B cell (primary cell): ENCODE measurements around the gene TRAF3. TPM values are rescaled to one million over a fixed set of nuclear protein-coding genes. Genes with fewer than 3 reads are reported as not detected.
A peak's percentile ranks its signal among the peaks of the same experiment; 100 is the strongest.

Experiments used
- ATAC-seq: fragments of 200-7000 bp; cut with Tn5 transposase; one replicate; pipeline ENCODE4 v1.10.0; 2021; ENCODE audit warnings: low read depth, mild to moderate bottlenecking, moderate number of reproducible peaks, moderate library complexity
- CTCF ChIA-PET: fragments of 350-600 bp; sonication (Branson Sonifier 250); formaldehyde crosslinking; loops from one replicate; lab custom pipeline; 2021; ENCODE audit warnings: antibody characterized with exemption, inconsistent platforms; lab: Charles Lee
- POLR2A ChIA-PET: fragments of 350-600 bp; sonication (Branson Sonifier 250); formaldehyde crosslinking; loops from one replicate; lab custom pipeline; 2021; ENCODE audit warnings: antibody characterized with exemption; lab: Charles Lee
- DNase-seq: peaks from one replicate; pipeline ENCODE4 v3.0.0; 2013
- H2AFZ ChIP-seq: 2 replicates; pipeline ENCODE4 v1.6.1; 2012; ENCODE audit warnings: mild to moderate bottlenecking, low read depth, low read length; ENCODE audit not compliant: insufficient read depth, poor library complexity, severe bottlenecking
- H3K27ac ChIP-seq, 2 donors: 1 replicate in 1 of 2; 2 replicates in 1 of 2; pipeline ENCODE4 v1.5.1; 2012 to 2013; ENCODE audit warnings: low read length in 2 of 2, mild to moderate bottlenecking in 2 of 2, moderate library complexity in 1 of 2
- H3K27me3 ChIP-seq, 4 experiments: fragments of 200-600 bp in 1 of 4; sonication (generic) in 1 of 4; replicated peaks in 1 of 4; 1 replicate in 2 of 4; 2 replicates in 2 of 4; pipeline versions ENCODE4 v1.6.1 to v1.7.0; 2013 to 2016; ENCODE audit warnings: low read length in 3 of 4, mild to moderate bottlenecking in 2 of 4, mixed read lengths in 1 of 4, moderate library complexity in 1 of 4; ENCODE audit not compliant: insufficient read depth in 4 of 4, control insufficient read depth in 3 of 4; ENCODE audit errors: control extremely low read depth in 1 of 4
- H3K36me3 ChIP-seq, 2 experiments: replicated peaks in 1 of 2; 1 replicate in 1 of 2; 2 replicates in 1 of 2; pipeline versions ENCODE4 v1.6.1 to v1.7.1; 2013; ENCODE audit warnings: low read length in 1 of 2; ENCODE audit not compliant: insufficient read depth in 2 of 2, control insufficient read depth in 1 of 2; ENCODE audit errors: control extremely low read depth in 1 of 2, extremely low read depth in 1 of 2
- H3K4me1 ChIP-seq, 2 donors: fragments of 200-600 bp in 1 of 2; sonication (generic) in 1 of 2; 1 replicate in 1 of 2; 2 replicates in 1 of 2; pipeline versions ENCODE4 v1.5.1 to v1.6.1; 2013 to 2017; ENCODE audit warnings: low read length in 2 of 2; ENCODE audit not compliant: control insufficient read depth in 2 of 2, insufficient read depth in 2 of 2
- H3K4me2 ChIP-seq: replicated peaks from 2 replicates; pipeline ENCODE3; 2012; ENCODE audit warnings: mild to moderate bottlenecking, low read depth, low read length; ENCODE audit not compliant: poor library complexity, severe bottlenecking
- H3K4me3 ChIP-seq, 5 experiments: fragments of 200-600 bp in 1 of 5; sonication (generic) in 1 of 5; 1 replicate in 3 of 5; 2 replicates in 2 of 5; pipeline versions ENCODE4 v1.5.1 to v1.7.0; 2011 to 2016; ENCODE audit warnings: low read length in 4 of 5, mild to moderate bottlenecking in 4 of 5, low read depth in 2 of 5, control low read depth in 1 of 5, moderate library complexity in 1 of 5; ENCODE audit not compliant: insufficient read depth in 1 of 5; ENCODE audit errors: control extremely low read depth in 1 of 5, extremely low read depth in 1 of 5
- H3K79me2 ChIP-seq: fragments of 200-600 bp; sonication (generic); one replicate; pipeline ENCODE4 v1.6.0; 2016; ENCODE audit warnings: low read length; ENCODE audit not compliant: control insufficient read depth, insufficient read depth
- H3K9ac ChIP-seq: fragments of 200-600 bp; sonication (generic); 2 replicates; pipeline ENCODE4 v1.6.1; 2017; ENCODE audit warnings: mild to moderate bottlenecking, low read length, moderate library complexity
- H3K9me3 ChIP-seq, 3 donors: one replicate each; pipeline versions ENCODE4 v1.6.1 to v1.7.1; 2013; ENCODE audit warnings: low read length in 2 of 3; ENCODE audit not compliant: control insufficient read depth in 2 of 3, insufficient read depth in 1 of 3; ENCODE audit errors: control extremely low read depth in 1 of 3
- H4K20me1 ChIP-seq: 2 replicates; pipeline ENCODE4 v1.6.0; 2012; ENCODE audit warnings: mild to moderate bottlenecking, low read length; ENCODE audit not compliant: insufficient read depth, control insufficient read depth, poor library complexity, severe bottlenecking
- H3K27ac Mint-ChIP-seq: one replicate; pipeline ENCODE4 v1.8.0; 2021; ENCODE audit warnings: mixed read lengths
- H3K27me3 Mint-ChIP-seq: one replicate; pipeline ENCODE4 v1.8.0; 2021; ENCODE audit warnings: mixed read lengths
- H3K4me1 Mint-ChIP-seq: one replicate; pipeline ENCODE4 v1.8.0; 2021; ENCODE audit warnings: mixed read lengths
- H3K4me3 Mint-ChIP-seq: one replicate; pipeline ENCODE4 v1.8.0; 2021; ENCODE audit warnings: mixed read lengths
- H3K9me3 Mint-ChIP-seq: one replicate; pipeline ENCODE4 v1.8.0; 2022; ENCODE audit warnings: mixed read lengths; ENCODE audit not compliant: insufficient read depth
- EZH2 ChIP-seq: IDR thresholded peaks from 2 replicates; pipeline ENCODE4 v1.6.1; 2012; ENCODE audit warnings: borderline replicate concordance, low read depth, mild to moderate bottlenecking, moderate library complexity, low read length; ENCODE audit not compliant: insufficient read depth, poor library complexity, severe bottlenecking
- WGBS: methylation state at CpG from one replicate; pipeline ENCODE4 v1.1.5; 2013; ENCODE audit warnings: missing lambda C conversion rate; ENCODE audit not compliant: insufficient coverage; 5-methylcytosine and 5-hydroxymethylcytosine counted together
- intact Hi-C: fragments of 100-400 bp; cut with micrococcal nuclease; formaldehyde crosslinking; loops from one replicate; pipeline ENCODE4 v1.10.0; 2022
- polyA plus RNA-seq: library from polyadenylated mRNA; depleted of rRNA; stranded (reverse); fragments of >200 nt; gene quantifications from 2 replicates; pipeline ENCODE4 v1.2.3, GENCODE V29; 2012
- total RNA-seq, 2 donors: library from RNA; stranded (reverse); fragments of 120-200 nt in 1 of 2; gene quantifications; 1 replicate in 1 of 2; 2 replicates in 1 of 2; pipeline versions ENCODE4 v1.2.3 to v1.2.4, GENCODE V29; 2013 to 2022
- TF ChIP-seq, protein P1 (sequence below): fragments of 200-600 bp; IDR thresholded peaks from one replicate; pipeline ENCODE4 v1.8.0; 2022; ENCODE audit warnings: antibody characterized with exemption, mild to moderate bottlenecking

The TRAF3 gene
- total and polyA plus RNA-seq, 2 donors (not counting 1 experiment from before 2014, with no cell fraction given): 42.8 to 89.8 TPM

GRCh38 chr14:102915292-102916110 is 138.3 kb downstream of the TRAF3 start:
- intact Hi-C loops: loop anchor here (5.0 kb wide), 1 partner anchor 203 kb away; no protein-coding TSS in a partner anchor
- H3K4me2 ChIP-seq: peak overlapping the region; percentile 74
- WGBS: 90% methylated on average over 11 of the region's 19 CpGs
- TF ChIP-seq, protein P1, sequence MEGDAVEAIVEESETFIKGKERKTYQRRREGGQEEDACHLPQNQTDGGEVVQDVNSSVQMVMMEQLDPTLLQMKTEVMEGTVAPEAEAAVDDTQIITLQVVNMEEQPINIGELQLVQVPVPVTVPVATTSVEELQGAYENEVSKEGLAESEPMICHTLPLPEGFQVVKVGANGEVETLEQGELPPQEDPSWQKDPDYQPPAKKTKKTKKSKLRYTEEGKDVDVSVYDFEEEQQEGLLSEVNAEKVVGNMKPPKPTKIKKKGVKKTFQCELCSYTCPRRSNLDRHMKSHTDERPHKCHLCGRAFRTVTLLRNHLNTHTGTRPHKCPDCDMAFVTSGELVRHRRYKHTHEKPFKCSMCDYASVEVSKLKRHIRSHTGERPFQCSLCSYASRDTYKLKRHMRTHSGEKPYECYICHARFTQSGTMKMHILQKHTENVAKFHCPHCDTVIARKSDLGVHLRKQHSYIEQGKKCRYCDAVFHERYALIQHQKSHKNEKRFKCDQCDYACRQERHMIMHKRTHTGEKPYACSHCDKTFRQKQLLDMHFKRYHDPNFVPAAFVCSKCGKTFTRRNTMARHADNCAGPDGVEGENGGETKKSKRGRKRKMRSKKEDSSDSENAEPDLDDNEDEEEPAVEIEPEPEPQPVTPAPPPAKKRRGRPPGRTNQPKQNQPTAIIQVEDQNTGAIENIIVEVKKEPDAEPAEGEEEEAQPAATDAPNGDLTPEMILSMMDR: no peak
- no peak for TF ChIP-seq EZH2
- POLR2A ChIA-PET: interaction anchor here (3.5 kb wide), 1 partner anchor 14 kb away, joined by 13 read pairs; no protein-coding TSS in a partner anchor
- DNase-seq (no peak), ATAC-seq (no peak)
- no peak overlapping the region for H3K9ac ChIP-seq
- no peaks in the 10 kb centered on the region for H4K20me1 ChIP-seq
- peak overlapping the region in 1 of 2 donors; percentile 20 for H3K27ac ChIP-seq
- peaks cover 53% of the 10 kb centered on the region for H3K4me1 Mint-ChIP-seq
- H3K9me3 Mint-ChIP-seq: no peaks in the 10 kb centered on the region
- H3K4me1 ChIP-seq: peaks cover 53 to 55% of the 10 kb centered on the region in 2 donors
- H3K79me2 ChIP-seq: peaks cover 8% of the 10 kb centered on the region
- H2AFZ ChIP-seq: no peak overlapping the region
- no peaks in the 10 kb centered on the region for H3K27me3 Mint-ChIP-seq
- CTCF ChIA-PET: interaction anchor here (1.4 to 5.3 kb wide), 3 partner anchors 12 to 221 kb away, joined by 5 to 59 read pairs (median 12); no protein-coding TSS in a partner anchor
- peaks cover 0 to 12% of the 10 kb centered on the region in 2 experiments for H3K36me3 ChIP-seq
- peak overlapping the region; percentile 62 for H3K27ac Mint-ChIP-seq
- H3K9me3 ChIP-seq: peaks cover 0 to 4% (median 0%) of the 10 kb centered on the region in 3 donors
- no peaks in the 10 kb centered on the region for H3K27me3 ChIP-seq
- H3K4me3 Mint-ChIP-seq: peak overlapping the region; percentile 30
- no peak overlapping the region for H3K4me3 ChIP-seq
